NCI-H82 (cell line): ENCODE results near the gene HOXB1.

ENCODE experiments used
- DNase-seq: peaks from one replicate; lab custom pipeline; 2025; lab: John Stamatoyannopoulos, UW

HOXB1 gene

DNA sequence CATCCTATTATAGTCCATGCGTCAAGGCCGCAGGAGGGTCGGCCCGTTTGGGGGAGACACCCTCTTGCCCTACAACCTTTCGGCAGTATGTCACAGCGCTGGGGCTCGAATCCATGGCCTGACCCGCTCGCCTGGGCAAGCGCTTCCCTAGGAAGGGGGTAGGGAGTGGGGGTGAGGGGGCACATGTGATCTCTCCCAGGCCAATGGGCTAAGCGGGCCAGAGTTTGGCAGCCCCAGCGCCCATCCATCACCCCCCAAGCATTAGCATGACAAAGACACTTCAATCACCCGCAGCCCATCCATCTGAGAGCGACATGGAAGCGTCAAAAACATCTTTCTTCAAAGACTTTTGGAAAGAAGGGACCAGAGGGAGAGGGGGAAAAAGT, at the start of gene HOXB1:
Gene HOXB1 (minus strand): TSS at position 125 of the 386 bp plus-strand sequence. CDS start 107 bp downstream, at position 18.
- no peak for DNase-seq

- DNase-seq: no peak
These were observed 49.1 kb upstream of the HOXB1 start for GRCh38 chr17:48579760-48580554.

DNA sequence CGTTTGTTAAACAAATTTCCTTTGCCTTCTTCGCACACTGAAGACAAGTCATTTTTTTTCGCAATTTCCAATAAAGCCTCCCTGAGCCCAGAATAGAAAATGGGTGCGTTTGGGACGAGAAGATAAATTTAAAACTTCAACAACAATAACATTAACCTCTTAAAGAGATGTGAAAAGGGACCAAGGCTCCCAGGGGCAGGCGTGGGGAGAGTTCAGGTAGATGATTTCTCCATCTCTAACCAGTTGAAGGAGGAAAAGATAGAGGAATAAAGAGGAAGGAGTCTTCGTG, 48.6 kb upstream of the HOXB1 start:
- DNase-seq: no peak

- no peak for DNase-seq
These were observed 48.0 kb upstream of the HOXB1 start for GRCh38 chr17:48578616-48579470.

DNA sequence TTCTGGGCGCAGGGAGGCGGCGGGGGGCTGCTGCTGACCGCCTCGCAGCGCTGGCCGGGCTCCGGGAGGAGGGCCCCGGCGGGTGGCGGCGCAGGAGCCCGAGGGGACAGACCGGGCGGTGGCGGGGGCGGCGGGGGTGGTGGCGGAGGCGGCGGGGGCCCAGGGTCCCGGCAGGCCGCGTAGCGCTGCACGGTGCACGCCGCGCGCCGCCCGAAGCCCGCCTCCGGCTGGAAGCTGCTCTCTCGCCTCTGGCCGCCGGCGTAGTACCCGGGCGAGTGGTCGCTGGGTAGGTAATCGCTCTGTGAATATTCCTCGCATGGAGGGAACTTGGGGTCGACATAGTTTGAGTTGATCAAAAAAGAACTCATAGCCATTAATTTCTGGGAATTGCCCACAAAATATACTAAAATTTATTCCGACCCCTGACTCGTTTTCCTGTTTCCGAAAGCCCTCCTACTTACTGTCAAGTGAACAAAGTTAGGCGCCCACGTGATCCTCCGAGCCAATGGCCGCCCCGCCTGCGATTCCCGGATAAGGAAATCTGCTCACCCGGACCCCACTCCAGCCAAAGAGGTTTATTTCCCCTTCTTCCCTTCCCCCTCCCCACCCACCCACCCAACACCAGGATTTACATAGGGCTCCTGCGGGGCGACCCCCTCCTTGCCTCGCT, 47.3 kb upstream of the HOXB1 start, which contains the start of gene HOXB4:
Gene HOXB4 (minus strand): TSS at position 405 of the 670 bp plus-strand sequence. CDS start 31 bp downstream, at position 374.
- DNase-seq: no peak

DNA sequence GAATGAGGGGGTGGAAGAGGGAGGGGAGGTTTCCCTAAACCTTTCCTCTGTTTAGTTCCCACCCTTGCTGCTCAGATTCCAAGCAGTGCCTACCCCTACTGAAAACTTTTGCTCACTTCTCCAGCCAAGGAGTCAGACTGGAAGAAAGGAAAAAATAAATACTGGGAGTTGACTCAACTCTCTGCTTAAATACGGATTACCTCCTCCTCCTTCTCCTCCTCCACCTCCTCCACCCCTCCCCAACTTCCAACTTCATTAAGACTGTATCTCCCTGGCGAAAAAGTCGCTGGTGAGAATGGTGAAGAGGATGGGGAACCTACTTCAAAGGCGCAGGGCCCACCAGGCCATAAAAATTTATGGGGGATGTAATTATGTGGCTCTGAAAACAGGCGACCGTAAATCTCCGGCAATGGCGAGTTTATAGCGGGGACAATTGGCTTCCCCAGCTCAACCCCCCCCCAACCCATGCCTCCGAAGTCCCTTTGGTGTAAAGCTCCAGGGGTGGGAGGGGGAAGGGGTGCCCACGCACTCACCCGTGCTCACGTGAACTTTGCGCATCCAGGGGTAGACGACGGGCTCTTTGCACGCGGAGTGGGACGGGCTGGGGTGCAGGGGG, 46.6 kb upstream of the HOXB1 start:
- no peak for DNase-seq

DNA sequence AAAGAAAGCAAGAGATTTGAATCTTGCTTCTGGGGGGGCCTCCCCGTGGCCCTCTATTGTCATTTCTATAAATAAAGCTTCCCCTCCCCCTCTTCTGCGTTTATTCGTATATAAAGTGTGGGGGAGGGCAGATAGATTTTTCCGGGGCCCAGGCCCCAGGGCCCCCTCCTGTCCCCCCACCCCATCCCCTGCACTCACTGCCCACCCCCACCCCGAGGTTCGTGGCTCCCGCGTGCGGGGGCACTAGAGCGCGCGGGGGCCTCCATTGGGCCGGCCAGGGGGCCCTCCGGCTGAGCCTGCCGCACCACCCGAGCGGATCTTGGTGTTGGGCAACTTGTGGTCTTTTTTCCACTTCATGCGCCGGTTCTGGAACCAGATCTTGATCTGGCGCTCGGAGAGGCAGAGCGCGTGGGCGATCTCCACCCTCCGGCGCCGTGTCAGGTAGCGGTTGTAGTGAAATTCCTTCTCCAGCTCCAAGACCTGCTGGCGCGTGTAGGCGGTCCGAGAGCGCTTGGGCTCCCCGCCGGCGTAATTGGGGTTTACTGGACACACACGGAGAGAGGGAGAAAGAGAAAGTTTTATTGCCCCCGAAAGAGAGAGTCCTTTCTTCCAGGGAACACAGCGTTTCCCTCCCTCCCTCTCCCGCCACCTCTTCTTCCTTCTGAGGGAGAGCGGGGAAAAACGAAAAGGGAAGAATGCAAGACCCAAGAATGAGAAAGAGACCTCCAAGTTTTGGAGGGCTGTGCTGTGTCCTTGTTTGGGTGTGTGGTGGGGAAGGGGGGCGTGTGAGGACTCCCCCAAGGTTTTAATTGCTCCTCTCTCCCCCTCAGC, 45.9 kb upstream of the HOXB1 start:
- DNase-seq: no peak

DNA sequence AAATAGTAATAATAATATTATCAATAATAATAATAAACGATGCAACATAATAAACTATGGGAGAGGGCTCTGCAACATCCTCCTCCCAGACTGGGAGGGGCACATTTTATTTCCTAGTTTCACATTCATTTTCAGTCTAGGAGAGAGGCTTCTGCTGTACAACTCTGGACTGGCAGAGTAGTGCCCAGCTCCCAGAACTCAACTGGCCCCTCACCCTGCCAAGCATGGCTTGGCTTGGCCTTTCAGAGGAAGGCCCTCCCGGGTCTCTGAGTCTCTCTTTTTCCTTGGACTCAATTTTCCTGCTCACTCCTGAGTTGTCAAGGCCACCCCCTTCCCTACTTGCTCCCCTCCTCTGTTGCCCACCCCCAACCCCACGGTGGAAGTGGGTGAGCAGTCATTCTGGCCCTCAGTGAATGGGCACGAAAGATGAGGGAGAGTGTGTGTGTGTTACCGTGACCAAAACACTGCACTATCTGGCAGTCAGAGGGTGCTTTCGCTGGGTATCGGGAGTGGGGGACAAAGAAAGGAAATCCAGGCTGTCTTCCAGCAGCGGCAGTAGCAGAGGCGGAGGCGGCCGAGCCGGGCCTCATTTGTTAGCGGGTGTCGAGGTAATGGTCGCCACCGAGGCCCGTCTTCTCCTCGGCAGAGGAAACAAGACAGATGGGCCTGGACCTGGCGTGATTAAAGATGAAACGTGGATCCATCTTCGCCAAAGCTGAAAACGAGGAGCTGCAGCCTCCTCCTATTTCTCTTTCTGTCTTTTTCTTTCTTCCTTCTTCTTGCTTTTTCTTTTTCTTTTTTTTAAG, 45.1 kb upstream of the HOXB1 start:
- no peak for DNase-seq

GRCh38 chr17:48575066-48575582, 44.3 kb upstream of the HOXB1 start:
- DNase-seq: no peak

DNA sequence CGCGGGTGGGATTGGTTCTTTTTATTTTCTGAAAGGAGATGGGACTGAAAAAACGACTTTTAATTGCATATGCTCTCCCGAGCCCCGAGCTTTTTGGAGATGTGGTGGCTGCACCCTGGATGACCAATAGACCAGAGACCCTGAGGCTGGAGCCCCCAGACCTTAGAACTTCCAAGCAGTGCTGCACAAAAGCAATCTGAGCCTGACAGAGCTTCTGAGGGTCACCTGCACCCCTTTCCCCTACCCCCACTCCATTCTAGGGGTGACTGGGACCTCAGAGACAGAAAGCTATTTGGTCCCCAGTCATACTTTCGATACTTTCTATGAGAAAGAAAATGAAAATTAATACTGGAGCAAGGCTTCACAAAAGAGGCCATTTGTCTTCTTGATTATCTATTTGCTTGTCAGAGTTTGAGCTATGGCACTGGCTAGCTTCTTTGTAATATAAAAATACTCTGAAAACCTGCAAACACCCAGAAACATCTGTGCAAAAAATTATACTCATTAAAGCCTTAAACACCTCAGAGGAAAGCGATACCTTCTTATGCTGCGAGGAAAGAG, 43.8 kb upstream of the HOXB1 start:
- no peak for DNase-seq

DNA sequence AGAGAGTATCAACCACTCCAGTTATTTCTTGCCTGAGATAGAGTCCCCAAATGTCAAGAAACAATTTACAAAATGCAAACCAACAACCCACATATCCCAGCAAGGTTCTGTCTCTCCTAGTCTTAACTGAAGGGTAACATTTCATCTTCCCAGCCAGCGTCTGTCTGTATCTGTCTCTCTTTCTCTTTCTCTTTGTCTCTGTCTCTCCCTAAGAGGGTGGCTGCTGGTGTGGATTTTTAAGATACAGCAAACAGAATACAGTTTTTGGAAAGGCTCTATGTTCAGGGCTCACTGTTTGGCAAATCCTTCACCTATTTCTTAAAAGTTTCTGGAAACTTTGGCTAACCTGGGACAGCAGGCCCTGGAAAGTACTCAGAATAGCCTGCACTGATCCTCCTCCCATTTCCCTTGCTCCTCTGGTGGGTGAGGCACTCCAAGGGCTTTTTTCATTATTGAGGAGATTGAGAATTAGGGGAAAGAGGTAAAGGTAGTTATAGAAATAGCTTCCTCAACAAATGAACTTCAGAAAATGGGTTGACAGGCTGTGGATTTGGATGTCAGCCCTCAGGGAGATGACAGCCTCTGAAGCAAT, 41.1 kb upstream of the HOXB1 start:
- DNase-seq: no peak

GRCh38 chr17:48571024-48571818, 40.4 kb upstream of the HOXB1 start:
- DNase-seq: no peak

DNA sequence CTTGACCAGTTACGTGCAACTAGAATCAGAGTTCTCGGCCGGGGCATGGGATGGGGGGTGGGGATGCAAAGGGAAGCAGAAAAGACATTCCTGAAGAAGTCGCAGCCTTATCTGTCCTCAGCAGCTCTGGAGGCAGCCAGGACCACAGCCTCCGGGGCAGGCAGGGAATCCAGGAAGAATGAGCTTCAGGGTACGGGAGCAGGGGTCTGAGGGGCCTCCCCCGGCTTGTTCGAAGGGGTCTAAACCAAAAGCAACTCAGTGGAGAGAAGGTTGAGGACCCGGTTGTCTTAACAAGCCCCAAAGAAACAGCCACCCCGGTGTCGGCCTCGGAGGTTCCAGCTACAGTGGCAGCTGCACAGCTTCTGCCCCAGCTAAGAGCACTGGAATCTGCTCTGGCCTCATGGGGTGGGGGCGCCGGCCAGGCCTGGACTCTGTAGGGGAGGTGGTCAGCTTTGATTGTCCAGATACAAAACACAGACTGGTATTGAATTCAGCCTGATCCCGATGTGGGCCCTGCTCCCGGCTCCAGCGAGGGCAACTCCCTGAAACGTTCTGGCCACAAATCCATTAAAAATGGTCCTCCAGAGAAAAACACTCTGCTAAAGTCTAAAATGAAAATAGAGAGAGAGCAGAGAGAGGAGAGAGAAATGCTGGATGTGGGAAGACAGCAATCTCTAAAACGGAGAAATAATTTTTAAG, 39.7 kb upstream of the HOXB1 start:
- DNase-seq: no peak

GRCh38 chr17:48569674-48570324, 39.0 kb upstream of the HOXB1 start:
- no peak for DNase-seq

GRCh38 chr17:48569240-48569582, 38.4 kb upstream of the HOXB1 start:
- DNase-seq: no peak

- no peak for DNase-seq
These were observed 37.9 kb upstream of the HOXB1 start for GRCh38 chr17:48568499-48569239.
